ENCODE data around the gene ZSCAN22. TPM values are rescaled to one million over a fixed set of nuclear protein-coding genes. Genes with fewer than 3 reads are reported as not detected.

Gene ZSCAN22
- total and polyA plus RNA-seq, 2 of the 4 experiments (the other 2 are of a cell fraction), result 2.2 to 2.5 TPM

GRCh38 chr19:58361900-58362271 lies 35.1 kb downstream of the ZSCAN22 start:
- peak overlapping the region; percentile 99 for H4K8ac ChIP-seq (ENCODE audit: low read depth in 2 of 2, low read length in 2 of 2)
- peak overlapping the region; percentile 80 for H2BK5ac ChIP-seq (ENCODE audit: low read depth, low read length, poor library complexity, severe bottlenecking)
- H3K14ac ChIP-seq (replicated peaks; ENCODE audit: low read depth, low read length), result peak overlapping the region; percentile 99
- peak overlapping the region; percentile 95 for H4K91ac ChIP-seq (ENCODE audit: insufficient read depth, low read depth, low read length)
- peak overlapping the region; percentile 95 for H2AK5ac ChIP-seq (ENCODE audit: low read depth, low read length)
- peak overlapping the region; percentile 55; the same call in 1 of the 2 replicates for H3K18ac ChIP-seq (ENCODE audit: low read depth, low read length)
- CTCF ChIA-PET, result interaction anchor here (0.6 kb wide), 1 partner anchor 34 kb away, joined by 3 read pairs; no protein-coding TSS in a partner anchor
- peak overlapping the region; percentile 91 for H3K4ac ChIP-seq (ENCODE audit: low read depth, low read length)
- POLR2A ChIA-PET (ENCODE audit: unreplicated experiment), result interaction anchor here (0.9 to 1.3 kb wide), 3 partner anchors 12 to 18 kb away, joined by 3 to 5 read pairs (median 4); no protein-coding TSS in a partner anchor
- DNase-seq, result peak; percentile 47
- H2AK9ac ChIP-seq (replicated peaks; ENCODE audit: low read depth, low read length, poor library complexity), result peak overlapping the region; percentile 99
- H2BK15ac ChIP-seq (ENCODE audit: low read depth, low read length), result no peak overlapping the region; the same call in 2 of the 3 replicates
- no peaks in the 10 kb centered on the region for H3K36me3 ChIP-seq (ENCODE audit: control insufficient read depth, insufficient read depth, low read length)
- peaks cover 4% of the 10 kb centered on the region for H3K27me3 ChIP-seq (ENCODE audit: control insufficient read depth, insufficient read depth, low read length)
- H3K4me3 ChIP-seq (ENCODE audit: insufficient read depth, low read depth, low read length), result peak overlapping the region; percentile 59
- peak overlapping the region; percentile 83 for H3K4me2 ChIP-seq (ENCODE audit: low read depth, low read length)
- no peak overlapping the region for H2BK20ac ChIP-seq (ENCODE audit: low read depth, low read length)
- peak overlapping the region; percentile 88 for H3K27ac ChIP-seq (ENCODE audit: insufficient read depth, low read length)
- WGBS, 2 experiments (ENCODE audit: extremely low coverage in 2 of 2, insufficient read length in 1 of 2), result 0% methylated on average over 9 of the region's 28 CpGs; no CpG with 5 or more reads in 1 of the 2 experiments
- in situ Hi-C loops (cut with MboI; ENCODE audit: low sequenced_read_pairs), result no loop called here
- peak overlapping the region; percentile 93 for H4K5ac ChIP-seq (ENCODE audit: low read depth, low read length)
- H2BK120ac ChIP-seq (ENCODE audit: low read depth, low read length), result peak overlapping the region; percentile 32
- peaks cover 5% of the 10 kb centered on the region for H3K4me1 ChIP-seq (ENCODE audit: control insufficient read depth, insufficient read depth, low read length)
- peak overlapping the region; percentile 94 for H3K56ac ChIP-seq (ENCODE audit: extremely low read depth, insufficient read depth, low read length)
- H3K79me1 ChIP-seq (ENCODE audit: low read depth in 1 of 2, low read length in 2 of 2), result peaks cover 0 to 3% of the 10 kb centered on the region in 2 experiments; a peak in 2 of 4 replicates
- peak overlapping the region; percentile 87; the same call in 1 of the 2 replicates for H3K23ac ChIP-seq (ENCODE audit: low read depth, low read length)
- H3K9ac ChIP-seq (ENCODE audit: low read depth, low read length), result peak overlapping the region; percentile 88
- intact Hi-C loops (cut with micrococcal nuclease), result no loop called here
- peak; percentile 24 for ATAC-seq (ENCODE audit: low read depth)
- H2AFZ ChIP-seq (replicated peaks; ENCODE audit: low read length, poor library complexity), result peak overlapping the region; percentile 100
- no peaks in the 10 kb centered on the region for H4K20me1 ChIP-seq (ENCODE audit: insufficient read depth, low read length)
- TF ChIP-seq MAZ (IDR thresholded peaks at IDR 0.05; ENCODE audit: borderline replicate concordance, low read depth, low read length), result no peak
- peak; percentile 46; the same call in 1 of the 2 replicates for TF ChIP-seq BHLHE40 (IDR thresholded peaks at IDR 0.05; ENCODE audit: low read depth, low read length)
- no peak for TF ChIP-seq MXI1 (IDR thresholded peaks at IDR 0.05; ENCODE audit: borderline replicate concordance, low read depth, low read length)
- no peaks in the 10 kb centered on the region for H3K9me3 ChIP-seq (ENCODE audit: control insufficient read depth, insufficient read depth, low read length)
- dilution Hi-C loops (cut with HindIII; ENCODE audit: low sequenced_read_pairs, unreplicated experiment), result no loop called here
- BruUV-seq (replicated peaks), result no TSS peak
- peaks cover 3% of the 10 kb centered on the region; the same call in 1 of the 2 replicates for H3K9me1 ChIP-seq (ENCODE audit: insufficient read depth, low read length)
